Measurements from ENCODE around the gene DVL3.

DNA sequence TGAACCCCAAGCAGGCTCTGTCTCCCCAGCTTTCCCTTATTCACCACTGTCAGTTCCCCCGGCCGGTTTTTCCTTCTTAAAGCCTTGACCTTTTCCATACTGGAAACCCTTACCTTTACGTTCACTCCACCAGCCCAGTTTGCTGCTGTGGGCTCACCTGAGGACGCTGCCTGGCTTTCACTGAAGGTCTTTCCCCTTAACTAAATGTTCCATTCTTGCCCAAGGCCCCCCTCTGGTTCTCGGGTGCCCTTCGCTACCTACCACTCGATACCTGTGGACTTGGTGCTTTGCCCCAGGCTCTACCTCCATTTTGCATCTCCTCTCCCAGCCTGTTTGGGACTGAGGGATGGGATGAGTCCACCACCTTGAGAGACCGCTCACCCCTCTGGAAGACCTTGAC is 20.3 kb downstream of the DVL3 start:
- TF ChIP-seq TAF1 (IDR thresholded peaks at IDR 0.05; ENCODE audit: borderline replicate concordance, insufficient read depth, low read length): no peak
- no peak for TF ChIP-seq POLR2AphosphoS5 (IDR thresholded peaks at IDR 0.05; ENCODE audit: low read depth, low read length)
- TF ChIP-seq, protein P1, sequence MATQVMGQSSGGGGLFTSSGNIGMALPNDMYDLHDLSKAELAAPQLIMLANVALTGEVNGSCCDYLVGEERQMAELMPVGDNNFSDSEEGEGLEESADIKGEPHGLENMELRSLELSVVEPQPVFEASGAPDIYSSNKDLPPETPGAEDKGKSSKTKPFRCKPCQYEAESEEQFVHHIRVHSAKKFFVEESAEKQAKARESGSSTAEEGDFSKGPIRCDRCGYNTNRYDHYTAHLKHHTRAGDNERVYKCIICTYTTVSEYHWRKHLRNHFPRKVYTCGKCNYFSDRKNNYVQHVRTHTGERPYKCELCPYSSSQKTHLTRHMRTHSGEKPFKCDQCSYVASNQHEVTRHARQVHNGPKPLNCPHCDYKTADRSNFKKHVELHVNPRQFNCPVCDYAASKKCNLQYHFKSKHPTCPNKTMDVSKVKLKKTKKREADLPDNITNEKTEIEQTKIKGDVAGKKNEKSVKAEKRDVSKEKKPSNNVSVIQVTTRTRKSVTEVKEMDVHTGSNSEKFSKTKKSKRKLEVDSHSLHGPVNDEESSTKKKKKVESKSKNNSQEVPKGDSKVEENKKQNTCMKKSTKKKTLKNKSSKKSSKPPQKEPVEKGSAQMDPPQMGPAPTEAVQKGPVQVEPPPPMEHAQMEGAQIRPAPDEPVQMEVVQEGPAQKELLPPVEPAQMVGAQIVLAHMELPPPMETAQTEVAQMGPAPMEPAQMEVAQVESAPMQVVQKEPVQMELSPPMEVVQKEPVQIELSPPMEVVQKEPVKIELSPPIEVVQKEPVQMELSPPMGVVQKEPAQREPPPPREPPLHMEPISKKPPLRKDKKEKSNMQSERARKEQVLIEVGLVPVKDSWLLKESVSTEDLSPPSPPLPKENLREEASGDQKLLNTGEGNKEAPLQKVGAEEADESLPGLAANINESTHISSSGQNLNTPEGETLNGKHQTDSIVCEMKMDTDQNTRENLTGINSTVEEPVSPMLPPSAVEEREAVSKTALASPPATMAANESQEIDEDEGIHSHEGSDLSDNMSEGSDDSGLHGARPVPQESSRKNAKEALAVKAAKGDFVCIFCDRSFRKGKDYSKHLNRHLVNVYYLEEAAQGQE (IDR thresholded peaks at IDR 0.05; ENCODE audit: insufficient read depth in 1 of 2, low read depth in 2 of 2, low read length in 2 of 2): no peak

All from PFSK-1 (cell line).